Natural killer cell (primary cell): ENCODE data around the gene MMEL1. TPM values are rescaled to one million over a fixed set of nuclear protein-coding genes. Genes with fewer than 3 reads are reported as not detected.

Experiments used
- ATAC-seq, 3 donors: fragments of 150-1000 bp in 2 of 3; fragments of 200-7000 bp in 1 of 3; cut with Tn5 transposase; 1 replicate in 1 of 3; 2 replicates in 2 of 3; pipeline ENCODE4 v1.10.0; 2021; ENCODE audit warnings: mild to moderate bottlenecking in 2 of 3, moderate library complexity in 2 of 3
- DNase-seq, 2 donors: peaks; one replicate each; pipeline versions ENCODE4 v3.0.0 to v3.0.0-alpha.2; 2013 to 2021; ENCODE audit warnings: mixed read lengths in 1 of 2
- H3K27ac ChIP-seq: one replicate; pipeline ENCODE4 v1.5.1; 2013; ENCODE audit warnings: mild to moderate bottlenecking, low read length
- H3K27me3 ChIP-seq: one replicate; pipeline ENCODE4 v1.6.1; 2013; ENCODE audit warnings: low read length; ENCODE audit not compliant: control insufficient read depth, insufficient read depth
- H3K36me3 ChIP-seq: one replicate; pipeline ENCODE4 v1.6.1; 2013; ENCODE audit warnings: low read length; ENCODE audit not compliant: control insufficient read depth, insufficient read depth
- H3K4me1 ChIP-seq: one replicate; pipeline ENCODE4 v1.6.1; 2013; ENCODE audit warnings: low read length; ENCODE audit not compliant: control insufficient read depth, insufficient read depth
- H3K4me3 ChIP-seq: one replicate; pipeline ENCODE4 v1.5.1; 2013; ENCODE audit warnings: low read length
- H3K9me3 ChIP-seq: one replicate; pipeline ENCODE4 v1.6.1; 2013; ENCODE audit warnings: low read length; ENCODE audit not compliant: control insufficient read depth, insufficient read depth
- H3K27ac Mint-ChIP-seq, 2 donors: one replicate each; pipeline ENCODE4 v1.8.0; 2022; ENCODE audit warnings: mild to moderate bottlenecking in 2 of 2, mixed read lengths in 2 of 2, moderate library complexity in 1 of 2
- H3K27me3 Mint-ChIP-seq, 2 donors: one replicate each; pipeline ENCODE4 v1.8.0; 2022; ENCODE audit warnings: low read depth in 2 of 2, mixed read lengths in 2 of 2
- H3K36me3 Mint-ChIP-seq: one replicate; pipeline ENCODE4 v1.8.0; 2022; ENCODE audit warnings: mixed read lengths
- H3K4me1 Mint-ChIP-seq, 2 donors: one replicate each; pipeline ENCODE4 v1.8.0; 2022; ENCODE audit warnings: mixed read lengths in 2 of 2
- H3K4me3 Mint-ChIP-seq: one replicate; pipeline ENCODE4 v1.8.0; 2022; ENCODE audit warnings: mild to moderate bottlenecking, moderate library complexity, mixed read lengths
- H3K9me3 Mint-ChIP-seq, 2 donors: one replicate each; pipeline ENCODE4 v1.8.0; 2022; ENCODE audit warnings: mixed read lengths in 2 of 2
- CTCF ChIP-seq: fragments of 200-600 bp; IDR thresholded peaks from one replicate; pipeline ENCODE4 v1.8.0; 2022; ENCODE audit warnings: antibody characterized with exemption
- WGBS: methylation state at CpG from one replicate; pipeline ENCODE4 v1.1.7; 2013; ENCODE audit warnings: missing lambda C conversion rate; ENCODE audit not compliant: insufficient coverage; 5-methylcytosine and 5-hydroxymethylcytosine counted together
- intact Hi-C: fragments of 100-400 bp; cut with micrococcal nuclease; formaldehyde crosslinking; loops from one replicate; pipeline ENCODE4 v1.14.2; 2022
- total RNA-seq, 4 donors: library from RNA; stranded (reverse); fragments of 120-200 nt in 1 of 4; gene quantifications; one replicate each; pipeline versions ENCODE4 v1.2.3 to v1.2.4, GENCODE V29; 2013 to 2022

MMEL1 gene
- total RNA-seq, 3 donors from 2014 or later (not counting 1 experiment from before 2014, with no cell fraction given), result 1.3 to 2.0 TPM; not detected in 1

DNA sequence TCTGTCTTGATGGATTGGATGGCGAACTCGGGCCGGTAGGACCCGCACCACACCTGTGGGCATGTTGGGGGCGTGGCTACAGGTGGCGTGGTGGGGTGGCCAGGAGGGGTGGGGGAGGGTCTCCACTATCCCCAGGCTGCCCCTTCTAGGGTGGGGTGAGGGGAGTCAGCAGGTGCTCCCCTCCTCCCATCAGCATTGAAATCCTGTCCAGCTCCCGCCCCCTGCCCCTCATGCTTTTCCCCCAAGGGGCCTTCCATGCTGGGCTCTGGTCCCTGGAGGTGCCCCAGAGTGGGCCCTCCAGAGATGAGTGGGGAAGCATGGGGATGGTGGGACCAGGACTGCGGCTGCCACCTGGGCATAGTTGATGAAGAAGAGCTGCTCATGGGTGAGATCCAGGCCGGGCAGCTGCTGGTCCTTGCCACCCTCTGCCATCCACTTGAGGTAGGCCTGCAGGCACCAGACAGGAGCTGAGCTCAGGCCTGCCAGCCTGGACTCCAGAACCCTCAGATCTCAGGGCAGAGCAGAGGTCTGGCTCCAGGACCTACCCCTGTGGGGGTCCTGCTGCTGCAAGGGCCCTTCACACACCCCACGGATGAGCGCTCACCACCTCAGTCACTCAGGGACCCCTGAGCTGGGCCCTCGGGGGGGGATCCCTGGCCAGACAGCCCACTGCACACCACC is 41.1 kb downstream of the MMEL1 start:
- Histone ChIP-seq H3K9me3 (no peaks in the 10 kb centered on the region), H3K4me1 (peaks cover 10% of the 10 kb centered on the region), H3K4me3 (no peak overlapping the region), H3K27me3 (no peaks in the 10 kb centered on the region), H3K36me3 (peaks cover 6% of the 10 kb centered on the region), H3K27ac (no peak overlapping the region)
- intact Hi-C loops, result no loop called here
- no peak overlapping the region for H3K4me3 Mint-ChIP-seq
- no peaks in the 10 kb centered on the region for H3K9me3 Mint-ChIP-seq
- H3K4me1 Mint-ChIP-seq, result peaks cover 0 to 9% of the 10 kb centered on the region in 2 donors
- no peaks in the 10 kb centered on the region for H3K36me3 Mint-ChIP-seq
- DNase-seq (no peak), ATAC-seq (no peak)
- H3K27me3 Mint-ChIP-seq, result no peaks in the 10 kb centered on the region
- H3K27ac Mint-ChIP-seq, result no peak overlapping the region
- WGBS, result 95% methylated on average over 8 of the region's 12 CpGs
- no peak for TF ChIP-seq CTCF

GRCh38 chr1:2591233-2591580 is 41.6 kb downstream of the MMEL1 start:
- ATAC-seq, result no peak
- no peak overlapping the region for H3K4me3 ChIP-seq
- no peak for TF ChIP-seq CTCF
- peaks cover 0 to 12% of the 10 kb centered on the region in 2 donors for H3K4me1 Mint-ChIP-seq
- no peaks in the 10 kb centered on the region for H3K36me3 Mint-ChIP-seq
- WGBS, result 97% methylated on average over 5 of the region's 5 CpGs
- H3K27ac ChIP-seq, result no peak overlapping the region
- H3K27ac Mint-ChIP-seq, result no peak overlapping the region
- H3K9me3 ChIP-seq, result no peaks in the 10 kb centered on the region
- H3K9me3 Mint-ChIP-seq, result no peaks in the 10 kb centered on the region
- H3K27me3 ChIP-seq, result no peaks in the 10 kb centered on the region
- no peak overlapping the region for H3K4me3 Mint-ChIP-seq
- no peak for DNase-seq
- peaks cover 10% of the 10 kb centered on the region for H3K4me1 ChIP-seq
- no peaks in the 10 kb centered on the region for H3K27me3 Mint-ChIP-seq
- intact Hi-C loops, result no loop called here
- H3K36me3 ChIP-seq, result peaks cover 6% of the 10 kb centered on the region

DNA sequence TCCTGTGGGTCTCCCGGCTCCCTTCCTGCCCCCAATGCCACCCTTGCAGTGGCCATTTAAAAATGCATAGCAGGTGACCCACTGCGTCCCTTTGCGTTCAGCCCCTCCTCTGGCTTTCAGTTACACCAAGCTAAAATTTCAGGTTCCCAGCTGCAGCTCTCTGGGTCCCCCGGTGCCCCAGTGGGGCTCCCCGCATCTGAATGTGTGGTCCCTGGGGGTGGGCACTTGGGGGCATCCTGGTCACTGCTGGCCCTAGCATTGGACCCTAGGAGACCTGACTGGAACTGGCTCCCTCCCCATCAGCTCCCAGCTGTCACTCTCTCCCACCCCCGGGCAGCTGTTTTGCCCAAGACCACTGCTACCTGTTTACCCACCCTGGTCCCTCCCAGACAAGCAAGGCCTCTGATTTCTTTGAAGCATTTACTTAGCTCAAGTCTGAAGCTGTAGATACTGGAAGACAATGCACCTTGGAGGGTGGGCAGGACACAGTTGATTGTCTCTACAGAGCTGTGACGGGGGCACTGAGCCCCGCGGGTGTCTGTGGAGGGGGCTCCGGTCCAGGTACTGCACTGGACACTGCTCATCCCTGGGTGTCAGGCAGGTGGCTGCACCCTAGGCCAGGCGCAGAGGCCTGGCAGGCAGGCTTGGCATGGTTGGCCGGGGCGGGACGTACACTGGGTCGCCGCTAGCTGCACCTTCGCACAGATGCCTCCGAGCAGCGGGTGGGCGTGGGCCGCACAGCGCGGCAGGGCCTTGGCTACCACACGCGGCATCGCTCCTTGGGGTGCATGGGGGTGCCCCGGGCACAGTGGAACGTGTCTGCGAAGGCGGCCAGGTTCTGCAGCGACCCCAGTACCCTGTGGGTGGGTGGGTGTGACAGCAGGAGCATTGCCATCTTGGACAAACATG is 42.3 kb downstream of the MMEL1 start:
- no peaks in the 10 kb centered on the region for H3K9me3 Mint-ChIP-seq
- no peak overlapping the region for H3K4me3 Mint-ChIP-seq
- no peak overlapping the region for H3K4me3 ChIP-seq
- peaks cover 6% of the 10 kb centered on the region for H3K36me3 ChIP-seq
- DNase-seq (no peak), ATAC-seq (no peak)
- intact Hi-C loops, result no loop called here
- TF ChIP-seq CTCF, result no peak
- H3K4me1 Mint-ChIP-seq, result peaks cover 2 to 16% of the 10 kb centered on the region in 2 donors
- no peak overlapping the region for H3K27ac ChIP-seq
- WGBS, result 95% methylated on average over 31 of the region's 31 CpGs
- no peaks in the 10 kb centered on the region for H3K27me3 ChIP-seq
- H3K4me1 ChIP-seq, result peaks cover 15% of the 10 kb centered on the region
- no peak overlapping the region for H3K27ac Mint-ChIP-seq
- no peaks in the 10 kb centered on the region for H3K9me3 ChIP-seq
- H3K27me3 Mint-ChIP-seq, result no peaks in the 10 kb centered on the region
- no peaks in the 10 kb centered on the region for H3K36me3 Mint-ChIP-seq
